ENCODE results near the gene ZMAT2.
A peak's percentile ranks its signal among the peaks of the same experiment; 100 is the strongest.

The ZMAT2 gene

DNA sequence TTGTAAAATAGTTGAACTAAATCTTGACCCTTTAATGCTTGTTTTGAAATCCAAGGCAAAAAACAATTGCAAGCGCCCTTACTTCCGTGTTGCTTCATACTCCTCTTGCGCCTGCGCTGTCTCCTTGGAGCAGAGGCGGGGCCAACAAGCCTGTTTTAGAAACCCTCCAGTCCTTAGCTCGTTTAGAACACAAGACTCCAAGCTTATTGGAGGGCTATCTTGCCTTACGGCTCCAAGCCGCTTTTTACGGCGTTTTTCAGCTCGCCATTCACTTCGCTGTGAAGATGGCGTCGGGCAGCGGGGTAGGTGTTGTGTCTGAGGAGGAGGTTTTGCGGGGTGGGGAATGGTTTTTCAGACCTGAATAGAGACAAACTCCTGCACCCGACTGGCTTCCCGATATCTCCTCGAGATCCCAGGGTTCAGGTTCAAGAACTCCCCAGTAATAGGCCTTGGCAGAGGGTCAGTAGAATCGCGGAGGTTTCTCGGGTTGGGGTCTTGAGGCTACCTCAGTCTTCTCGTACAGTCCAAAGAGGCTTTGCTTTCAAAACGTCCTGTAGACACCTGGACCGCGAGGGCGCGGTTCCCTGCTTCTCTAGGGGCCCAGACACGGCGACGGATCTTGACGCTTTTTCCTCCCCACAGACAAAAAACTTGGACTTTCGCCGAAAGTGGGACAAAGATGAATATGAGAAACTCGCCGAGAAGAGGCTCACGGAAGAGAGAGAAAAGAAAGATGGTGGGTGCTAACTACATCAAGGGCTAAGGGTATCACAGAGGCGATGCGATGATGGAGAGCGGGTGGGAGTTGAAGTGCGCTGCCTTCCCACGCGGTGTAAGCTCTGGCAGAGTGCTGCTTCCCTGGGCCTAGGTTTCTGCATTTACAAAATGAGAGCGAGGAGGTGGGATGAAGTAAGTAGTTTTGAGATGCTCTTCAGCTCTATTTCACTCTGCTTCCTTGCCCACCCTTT lies at the start of gene ZMAT2 (continued):
- TF ChIP-seq, protein P1, sequence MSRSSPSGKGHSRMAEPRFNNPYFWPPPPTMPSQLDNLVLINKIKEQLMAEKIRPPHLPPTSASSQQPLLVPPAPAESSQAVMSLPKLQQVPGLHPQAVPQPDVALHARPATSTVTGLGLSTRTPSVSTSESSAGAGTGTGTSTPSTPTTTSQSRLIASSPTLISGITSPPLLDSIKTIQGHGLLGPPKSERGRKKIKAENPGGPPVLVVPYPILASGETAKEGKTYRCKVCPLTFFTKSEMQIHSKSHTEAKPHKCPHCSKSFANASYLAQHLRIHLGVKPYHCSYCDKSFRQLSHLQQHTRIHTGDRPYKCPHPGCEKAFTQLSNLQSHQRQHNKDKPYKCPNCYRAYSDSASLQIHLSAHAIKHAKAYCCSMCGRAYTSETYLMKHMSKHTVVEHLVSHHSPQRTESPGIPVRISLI (tag by site-specific recombination; IDR thresholded peaks at IDR 0.05): peak; percentile 57; the same call in 1 of the 2 replicates
- TF ChIP-seq, protein P2, sequence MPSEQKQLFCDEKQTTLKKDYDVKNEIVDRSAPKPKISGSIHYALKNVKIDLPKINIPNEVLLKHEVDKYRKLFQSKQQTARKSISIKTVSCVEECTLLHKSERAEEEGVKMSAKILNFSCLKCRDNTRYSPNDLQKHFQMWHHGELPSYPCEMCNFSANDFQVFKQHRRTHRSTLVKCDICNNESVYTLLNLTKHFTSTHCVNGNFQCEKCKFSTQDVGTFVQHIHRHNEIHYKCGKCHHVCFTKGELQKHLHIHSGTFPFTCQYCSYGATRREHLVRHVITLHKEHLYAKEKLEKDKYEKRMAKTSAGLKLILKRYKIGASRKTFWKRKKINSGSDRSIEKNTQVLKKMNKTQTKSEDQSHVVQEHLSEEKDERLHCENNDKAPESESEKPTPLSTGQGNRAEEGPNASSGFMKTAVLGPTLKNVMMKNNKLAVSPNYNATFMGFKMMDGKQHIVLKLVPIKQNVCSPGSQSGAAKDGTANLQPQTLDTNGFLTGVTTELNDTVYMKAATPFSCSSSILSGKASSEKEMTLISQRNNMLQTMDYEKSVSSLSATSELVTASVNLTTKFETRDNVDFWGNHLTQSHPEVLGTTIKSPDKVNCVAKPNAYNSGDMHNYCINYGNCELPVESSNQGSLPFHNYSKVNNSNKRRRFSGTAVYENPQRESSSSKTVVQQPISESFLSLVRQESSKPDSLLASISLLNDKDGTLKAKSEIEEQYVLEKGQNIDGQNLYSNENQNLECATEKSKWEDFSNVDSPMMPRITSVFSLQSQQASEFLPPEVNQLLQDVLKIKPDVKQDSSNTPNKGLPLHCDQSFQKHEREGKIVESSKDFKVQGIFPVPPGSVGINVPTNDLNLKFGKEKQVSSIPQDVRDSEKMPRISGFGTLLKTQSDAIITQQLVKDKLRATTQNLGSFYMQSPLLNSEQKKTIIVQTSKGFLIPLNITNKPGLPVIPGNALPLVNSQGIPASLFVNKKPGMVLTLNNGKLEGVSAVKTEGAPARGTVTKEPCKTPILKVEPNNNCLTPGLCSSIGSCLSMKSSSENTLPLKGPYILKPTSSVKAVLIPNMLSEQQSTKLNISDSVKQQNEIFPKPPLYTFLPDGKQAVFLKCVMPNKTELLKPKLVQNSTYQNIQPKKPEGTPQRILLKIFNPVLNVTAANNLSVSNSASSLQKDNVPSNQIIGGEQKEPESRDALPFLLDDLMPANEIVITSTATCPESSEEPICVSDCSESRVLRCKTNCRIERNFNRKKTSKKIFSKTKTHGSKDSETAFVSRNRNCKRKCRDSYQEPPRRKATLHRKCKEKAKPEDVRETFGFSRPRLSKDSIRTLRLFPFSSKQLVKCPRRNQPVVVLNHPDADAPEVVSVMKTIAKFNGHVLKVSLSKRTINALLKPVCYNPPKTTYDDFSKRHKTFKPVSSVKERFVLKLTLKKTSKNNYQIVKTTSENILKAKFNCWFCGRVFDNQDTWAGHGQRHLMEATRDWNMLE (tag by site-specific recombination; conservative IDR thresholded peaks at IDR 0.05; ENCODE audit: low read depth): peak; percentile 64
- TF ChIP-seq ZNF596 (tag by site-specific recombination; IDR thresholded peaks at IDR 0.05): no peak
- TF ChIP-seq ZNF501 (tag by site-specific recombination; IDR thresholded peaks at IDR 0.05): peak; percentile 81; the same call in 1 of the 2 replicates
- no peak for TF ChIP-seq ZNF274 (IDR thresholded peaks at IDR 0.05; ENCODE audit: low read length)
- no peak for TF ChIP-seq ZNF274 (tag by site-specific recombination; IDR thresholded peaks at IDR 0.05; ENCODE audit: borderline replicate concordance)
- TF ChIP-seq ZNF558 (tag by site-specific recombination; IDR thresholded peaks at IDR 0.05): no peak
- TF ChIP-seq ZFP69B (tag by site-specific recombination; IDR thresholded peaks at IDR 0.05): no peak
- TF ChIP-seq ZSCAN23 (tag by site-specific recombination; IDR thresholded peaks at IDR 0.05): no peak
- 0 out of 2 replicates have a peak, but pooled peaks have one; percentile 77 for TF ChIP-seq HOXC10 (CRISPR knock-in tag; IDR thresholded peaks at IDR 0.05)
- no peak for TF ChIP-seq BCL11A (tag by site-specific recombination; IDR thresholded peaks at IDR 0.05; ENCODE audit: low read depth)
- TF ChIP-seq ZNF19 (tag by site-specific recombination; IDR thresholded peaks at IDR 0.05; ENCODE audit: low read depth): no peak
- no peak for TF ChIP-seq ZNF221 (tag by site-specific recombination; IDR thresholded peaks at IDR 0.05; ENCODE audit: borderline replicate concordance)
- TF ChIP-seq, protein P3, sequence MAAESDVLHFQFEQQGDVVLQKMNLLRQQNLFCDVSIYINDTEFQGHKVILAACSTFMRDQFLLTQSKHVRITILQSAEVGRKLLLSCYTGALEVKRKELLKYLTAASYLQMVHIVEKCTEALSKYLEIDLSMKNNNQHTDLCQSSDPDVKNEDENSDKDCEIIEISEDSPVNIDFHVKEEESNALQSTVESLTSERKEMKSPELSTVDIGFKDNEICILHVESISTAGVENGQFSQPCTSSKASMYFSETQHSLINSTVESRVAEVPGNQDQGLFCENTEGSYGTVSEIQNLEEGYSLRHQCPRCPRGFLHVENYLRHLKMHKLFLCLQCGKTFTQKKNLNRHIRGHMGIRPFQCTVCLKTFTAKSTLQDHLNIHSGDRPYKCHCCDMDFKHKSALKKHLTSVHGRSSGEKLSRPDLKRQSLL (tag by site-specific recombination; IDR thresholded peaks at IDR 0.05): no peak
- no peak for TF ChIP-seq ZNF777 (tag by site-specific recombination; IDR thresholded peaks at IDR 0.05; ENCODE audit: borderline replicate concordance)
- TF ChIP-seq ZXDB (tag by site-specific recombination; IDR thresholded peaks at IDR 0.05): peak; percentile 54; the same call in 1 of the 2 replicates
- TF ChIP-seq ZNF335 (tag by site-specific recombination; conservative IDR thresholded peaks at IDR 0.05): peak; percentile 66
- TF ChIP-seq EGR2 (tag by site-specific recombination; IDR thresholded peaks at IDR 0.05; ENCODE audit: low read depth): peak; percentile 60; the same call in 1 of the 2 replicates
- TF ChIP-seq ZNF555 (tag by site-specific recombination; conservative IDR thresholded peaks at IDR 0.05): no peak
- peak; percentile 56; the same call in 1 of the 2 replicates for TF ChIP-seq KLF8 (tag by site-specific recombination; IDR thresholded peaks at IDR 0.05)
- TF ChIP-seq, protein P4, sequence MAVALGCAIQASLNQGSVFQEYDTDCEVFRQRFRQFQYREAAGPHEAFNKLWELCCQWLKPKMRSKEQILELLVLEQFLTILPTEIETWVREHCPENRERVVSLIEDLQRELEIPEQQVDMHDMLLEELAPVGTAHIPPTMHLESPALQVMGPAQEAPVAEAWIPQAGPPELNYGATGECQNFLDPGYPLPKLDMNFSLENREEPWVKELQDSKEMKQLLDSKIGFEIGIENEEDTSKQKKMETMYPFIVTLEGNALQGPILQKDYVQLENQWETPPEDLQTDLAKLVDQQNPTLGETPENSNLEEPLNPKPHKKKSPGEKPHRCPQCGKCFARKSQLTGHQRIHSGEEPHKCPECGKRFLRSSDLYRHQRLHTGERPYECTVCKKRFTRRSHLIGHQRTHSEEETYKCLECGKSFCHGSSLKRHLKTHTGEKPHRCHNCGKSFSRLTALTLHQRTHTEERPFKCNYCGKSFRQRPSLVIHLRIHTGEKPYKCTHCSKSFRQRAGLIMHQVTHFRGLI (tag by site-specific recombination; IDR thresholded peaks at IDR 0.05): no peak
- TF ChIP-seq ZNF416 (tag by site-specific recombination; IDR thresholded peaks at IDR 0.05): no peak
- TF ChIP-seq YY2 (tag by site-specific recombination; IDR thresholded peaks at IDR 0.05): peak; percentile 95
- no peak for TF ChIP-seq HOXA7 (CRISPR knock-in tag; IDR thresholded peaks at IDR 0.05; ENCODE audit: borderline replicate concordance)
- TF ChIP-seq, protein P5, sequence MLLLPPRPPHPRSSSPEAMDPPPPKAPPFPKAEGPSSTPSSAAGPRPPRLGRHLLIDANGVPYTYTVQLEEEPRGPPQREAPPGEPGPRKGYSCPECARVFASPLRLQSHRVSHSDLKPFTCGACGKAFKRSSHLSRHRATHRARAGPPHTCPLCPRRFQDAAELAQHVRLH (tag by site-specific recombination; IDR thresholded peaks at IDR 0.05): peak; percentile 77
- no peak for TF ChIP-seq ZNF155 (tag by site-specific recombination; IDR thresholded peaks at IDR 0.05)

Data from HEK293 (cell line).